HepG2 (cell line): ENCODE data around the gene PSMD9. TPM values are rescaled to one million over a fixed set of nuclear protein-coding genes. Genes with fewer than 3 reads are reported as not detected.
A peak's percentile ranks its signal among the peaks of the same experiment; 100 is the strongest.

ENCODE experiments used
- ARID4A ChIP-seq: sonication (generic); formaldehyde crosslinking; IDR thresholded peaks from 2 replicates; pipeline ENCODE4 v1.5.0; 2020; ENCODE audit warnings: mild to moderate bottlenecking, missing genetic modification reagents, borderline replicate concordance
- CHD4 ChIP-seq: fragments of 200-600 bp; sonication (generic); IDR thresholded peaks from 2 replicates; pipeline ENCODE4 v1.7.0; 2017; ENCODE audit warnings: mild to moderate bottlenecking, low read length, borderline replicate concordance
- CREB3 ChIP-seq: sonication (generic); formaldehyde crosslinking; IDR thresholded peaks from 2 replicates; pipeline ENCODE4 v1.5.0; 2020; ENCODE audit warnings: missing genetic modification reagents
- DZIP1 ChIP-seq: sonication (generic); formaldehyde crosslinking; IDR thresholded peaks from 2 replicates; pipeline ENCODE4 v1.5.0; 2020; ENCODE audit warnings: mild to moderate bottlenecking, missing genetic modification reagents
- FOXO1 ChIP-seq: sonication (generic); formaldehyde crosslinking; IDR thresholded peaks from 2 replicates; pipeline ENCODE4 v1.4.0; 2020; ENCODE audit warnings: missing genetic modification reagents
- GTF2F1 ChIP-seq: fragments of 150-350 bp; IDR thresholded peaks from 2 replicates; pipeline ENCODE4 v1.6.1; 2014; ENCODE audit warnings: low read length
- HNRNPH1 ChIP-seq: fragments of 200-400 bp; formaldehyde crosslinking; optimal IDR thresholded peaks from 2 replicates; pipeline ENCODE3; 2017; ENCODE audit warnings: mild to moderate bottlenecking, low read depth, low read length
- KDM5A ChIP-seq: fragments of 200-600 bp; sonication (generic); IDR thresholded peaks from 2 replicates; pipeline ENCODE4 v1.7.0; 2018; ENCODE audit warnings: antibody characterized with exemption, mild to moderate bottlenecking, low read length, borderline replicate concordance
- KMT2A ChIP-seq: sonication (generic); formaldehyde crosslinking; IDR thresholded peaks from 2 replicates; pipeline ENCODE4 v1.4.0; 2020; ENCODE audit warnings: missing genetic modification reagents
- NPAS2 ChIP-seq: sonication (generic); formaldehyde crosslinking; IDR thresholded peaks from 2 replicates; pipeline ENCODE4 v1.8.0; 2022; ENCODE audit warnings: mild to moderate bottlenecking, missing genetic modification reagents, borderline replicate concordance
- POLR2G ChIP-seq: fragments of 200-400 bp; formaldehyde crosslinking; IDR thresholded peaks from 2 replicates; pipeline ENCODE4 v1.6.1; 2018; ENCODE audit warnings: mild to moderate bottlenecking, low read depth, low read length, moderate library complexity
- TCF7L2 ChIP-seq: IDR thresholded peaks from 2 replicates; pipeline ENCODE4 v1.6.1; 2011; ENCODE audit warnings: mild to moderate bottlenecking, low read depth, low read length, moderate library complexity
- THAP7 ChIP-seq: sonication (generic); formaldehyde crosslinking; IDR thresholded peaks from 2 replicates; pipeline ENCODE4 v1.8.1; 2023; ENCODE audit warnings: mild to moderate bottlenecking, missing genetic modification reagents
- ZBTB33 ChIP-seq: sonication (generic); formaldehyde crosslinking; IDR thresholded peaks from 2 replicates; pipeline ENCODE4 v1.4.0; 2020; ENCODE audit warnings: missing genetic modification reagents
- ZFP62 ChIP-seq: sonication (generic); formaldehyde crosslinking; IDR thresholded peaks from 2 replicates; pipeline ENCODE4 v1.4.0; 2020; ENCODE audit warnings: missing genetic modification reagents
- ZFP90 ChIP-seq: sonication (generic); formaldehyde crosslinking; IDR thresholded peaks from 2 replicates; pipeline ENCODE4 v1.8.0; 2022; ENCODE audit warnings: missing genetic modification reagents, mild to moderate bottlenecking, inconsistent platforms, borderline replicate concordance
- polyA plus RNA-seq, 8 experiments: library from polyadenylated mRNA; depleted of rRNA in 3 of 8; stranded (reverse) in 7 of 8; unstranded in 1 of 8; fragments of >200 nt; fragmentation: Illumina TruSeq in 4 of 8; extraction: Trizol in 4 of 8; gene quantifications; 2 replicates each; pipeline versions ENCODE4 v1.2.1 to v1.2.3, GENCODE V29; 2011 to 2016; ENCODE audit warnings: low read depth in 4 of 8, missing spikeins in 1 of 8, mixed read lengths in 1 of 8; ENCODE audit not compliant: insufficient read depth in 1 of 8
- total RNA-seq, 5 experiments: library from RNA; depleted of rRNA; stranded (reverse); fragments of >200 nt; fragmentation: Illumina TruSeq; extraction: Trizol; gene quantifications; 2 replicates each; pipeline ENCODE4 v1.2.3, GENCODE V29; 2016; ENCODE audit warnings: low read depth in 1 of 5

PSMD9 gene
- total and polyA plus RNA-seq, 2 of the 13 experiments (the other 11 are each of a cell fraction or from before 2014, with no cell fraction given): 41.4 to 61.1 TPM

- peak; percentile 73; the same call in 1 of the 2 replicates for TF ChIP-seq DZIP1 (CRISPR knock-in tag)
- TF ChIP-seq NPAS2 (CRISPR knock-in tag): no peak
- peak; percentile 94 for TF ChIP-seq POLR2G
- peak; percentile 36 for TF ChIP-seq ZFP90 (CRISPR knock-in tag)
- no peak for TF ChIP-seq GTF2F1
- TF ChIP-seq THAP7 (CRISPR knock-in tag): 0 out of 2 replicates have a peak, but pooled peaks have one; percentile 71
- no peak for TF ChIP-seq CREB3
- TF ChIP-seq KMT2A: peak; percentile 95
- no peak for TF ChIP-seq TCF7L2
- TF ChIP-seq ZFP62: no peak
- no peak for TF ChIP-seq HNRNPH1
- peak; percentile 16; the same call in 1 of the 2 replicates for TF ChIP-seq CHD4
- TF ChIP-seq KDM5A: peak; percentile 83; the same call in 1 of the 2 replicates
- TF ChIP-seq ARID4A (CRISPR knock-in tag): peak; percentile 98
- TF ChIP-seq FOXO1: no peak; the same call in 1 of the 2 replicates
- peak; percentile 86 for TF ChIP-seq ZBTB33 (CRISPR knock-in tag)
Measured at GRCh38 chr12:121888478-121889273, at the start of gene PSMD9 (continued).
